ENCODE data around the gene SOX8.

DNA sequence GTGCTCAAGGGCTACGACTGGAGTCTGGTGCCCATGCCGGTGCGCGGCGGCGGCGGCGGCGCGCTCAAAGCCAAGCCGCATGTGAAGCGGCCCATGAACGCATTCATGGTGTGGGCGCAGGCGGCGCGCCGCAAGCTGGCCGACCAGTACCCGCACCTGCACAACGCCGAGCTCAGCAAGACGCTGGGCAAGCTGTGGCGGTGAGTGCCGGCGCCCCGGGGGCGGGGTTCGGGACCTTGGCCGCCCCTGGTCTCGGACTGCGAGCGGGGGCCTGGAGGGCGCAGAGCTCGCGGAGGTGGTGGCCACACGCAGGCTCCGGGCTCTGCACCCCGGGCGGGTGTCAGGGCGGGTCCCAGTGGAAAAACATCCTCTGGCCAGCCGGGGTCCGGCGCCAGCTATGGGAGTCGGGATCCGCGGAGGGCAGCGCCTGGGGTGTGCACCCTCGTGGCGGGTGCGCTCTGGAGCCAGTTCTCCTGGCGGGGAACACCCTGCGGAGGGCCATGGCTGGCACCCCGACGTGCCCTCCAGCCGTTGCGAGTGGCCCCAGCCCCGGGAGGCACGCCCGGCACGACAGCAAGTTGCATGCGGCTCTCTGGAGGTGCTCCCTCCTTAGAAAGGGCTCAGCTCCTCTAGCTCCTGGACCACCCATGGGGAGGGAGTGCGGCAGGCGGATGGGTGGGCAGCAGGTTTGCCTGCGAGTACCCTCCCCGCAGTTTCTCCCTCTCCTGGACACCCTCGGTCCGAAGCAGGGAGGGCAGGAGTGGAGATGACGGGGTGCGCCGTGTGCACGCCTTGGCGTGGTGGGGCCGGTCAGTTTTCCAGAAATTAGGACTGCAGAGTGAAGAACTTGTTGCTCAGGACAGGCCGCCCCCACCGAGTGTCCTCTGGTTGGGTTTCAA lies 824 bp downstream of the SOX8 start:
- TF ChIP-seq, protein P1, sequence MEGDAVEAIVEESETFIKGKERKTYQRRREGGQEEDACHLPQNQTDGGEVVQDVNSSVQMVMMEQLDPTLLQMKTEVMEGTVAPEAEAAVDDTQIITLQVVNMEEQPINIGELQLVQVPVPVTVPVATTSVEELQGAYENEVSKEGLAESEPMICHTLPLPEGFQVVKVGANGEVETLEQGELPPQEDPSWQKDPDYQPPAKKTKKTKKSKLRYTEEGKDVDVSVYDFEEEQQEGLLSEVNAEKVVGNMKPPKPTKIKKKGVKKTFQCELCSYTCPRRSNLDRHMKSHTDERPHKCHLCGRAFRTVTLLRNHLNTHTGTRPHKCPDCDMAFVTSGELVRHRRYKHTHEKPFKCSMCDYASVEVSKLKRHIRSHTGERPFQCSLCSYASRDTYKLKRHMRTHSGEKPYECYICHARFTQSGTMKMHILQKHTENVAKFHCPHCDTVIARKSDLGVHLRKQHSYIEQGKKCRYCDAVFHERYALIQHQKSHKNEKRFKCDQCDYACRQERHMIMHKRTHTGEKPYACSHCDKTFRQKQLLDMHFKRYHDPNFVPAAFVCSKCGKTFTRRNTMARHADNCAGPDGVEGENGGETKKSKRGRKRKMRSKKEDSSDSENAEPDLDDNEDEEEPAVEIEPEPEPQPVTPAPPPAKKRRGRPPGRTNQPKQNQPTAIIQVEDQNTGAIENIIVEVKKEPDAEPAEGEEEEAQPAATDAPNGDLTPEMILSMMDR (IDR thresholded peaks at IDR 0.05) = no peak
- TF ChIP-seq EZH2 (IDR thresholded peaks at IDR 0.05) (peak; percentile 95), EZH2phosphoT487 (IDR thresholded peaks at IDR 0.05) (peak; percentile 93)

Measured in neural progenitor cell (in vitro differentiated cells).